Astrocyte (in vitro differentiated cells and primary cell): Measurements from ENCODE around the gene NIPBL. TPM values are rescaled to one million over a fixed set of nuclear protein-coding genes. Genes with fewer than 3 reads are reported as not detected.
A peak's percentile ranks its signal among the peaks of the same experiment; 100 is the strongest.

ENCODE experiments used
- DNase-seq: peaks from one replicate; pipeline ENCODE4 v3.0.0-alpha.2; 2010; ENCODE audit warnings: low read depth
- FAIRE-seq: peaks from 2 replicates; lab custom pipeline; 2011; peaks lifted over from hg19 to GRCh38; lab: Jason Lieb, UNC
- H2AFZ ChIP-seq: 2 replicates; pipeline ENCODE4 v1.6.0; 2012; ENCODE audit warnings: low read depth, low read length, inconsistent platforms
- H3K27ac ChIP-seq: 2 replicates; pipeline ENCODE4 v1.5.1; 2011; ENCODE audit warnings: low read depth, low read length, inconsistent platforms
- H3K27me3 ChIP-seq: 2 replicates; pipeline ENCODE4 v1.6.0; 2011; ENCODE audit warnings: low read length, inconsistent platforms; ENCODE audit not compliant: insufficient read depth
- H3K36me3 ChIP-seq: 2 replicates; pipeline ENCODE4 v1.5.1; 2011; ENCODE audit warnings: low read length, inconsistent platforms; ENCODE audit not compliant: insufficient read depth
- H3K4me1 ChIP-seq: 2 replicates; pipeline ENCODE4 v1.5.1; 2011; ENCODE audit warnings: low read length, inconsistent platforms; ENCODE audit not compliant: insufficient read depth
- H3K4me2 ChIP-seq: 2 replicates; pipeline ENCODE4 v1.6.0; 2012; ENCODE audit warnings: low read length, inconsistent platforms
- H3K4me3 ChIP-seq: 2 replicates; pipeline ENCODE4 v1.5.1; 2011; ENCODE audit warnings: low read depth, mild to moderate bottlenecking, low read length, inconsistent platforms; ENCODE audit not compliant: insufficient read depth
- H3K79me2 ChIP-seq: 2 replicates; pipeline ENCODE4 v1.6.0; 2012; ENCODE audit warnings: mild to moderate bottlenecking, low read length, inconsistent platforms; ENCODE audit not compliant: insufficient read depth
- H3K9ac ChIP-seq: 2 replicates; pipeline ENCODE4 v1.6.0; 2012; ENCODE audit warnings: mild to moderate bottlenecking, low read length, inconsistent platforms
- H3K9me3 ChIP-seq: 2 replicates; pipeline ENCODE4 v1.5.1; 2012; ENCODE audit warnings: low read depth, mild to moderate bottlenecking, low read length, inconsistent platforms; ENCODE audit not compliant: insufficient read depth
- H4K20me1 ChIP-seq: 2 replicates; pipeline ENCODE4 v1.6.0; 2012; ENCODE audit warnings: low read length, inconsistent platforms; ENCODE audit not compliant: insufficient read depth
- H3K27ac Mint-ChIP-seq: one replicate; pipeline ENCODE4 v1.8.0; 2021; ENCODE audit warnings: mild to moderate bottlenecking, mixed read lengths; ENCODE audit not compliant: unreplicated experiment
- H3K27me3 Mint-ChIP-seq: one replicate; pipeline ENCODE4 v1.8.0; 2021; ENCODE audit warnings: low read depth, mixed read lengths; ENCODE audit not compliant: unreplicated experiment
- H3K36me3 Mint-ChIP-seq: one replicate; pipeline ENCODE4 v1.8.0; 2021; ENCODE audit warnings: low read depth, mixed read lengths; ENCODE audit not compliant: unreplicated experiment
- H3K4me1 Mint-ChIP-seq: one replicate; pipeline ENCODE4 v1.8.0; 2021; ENCODE audit warnings: low read depth, mixed read lengths; ENCODE audit not compliant: unreplicated experiment
- H3K4me3 Mint-ChIP-seq: one replicate; pipeline ENCODE4 v1.8.0; 2021; ENCODE audit warnings: mild to moderate bottlenecking, moderate library complexity, mixed read lengths; ENCODE audit not compliant: unreplicated experiment
- H3K9me3 Mint-ChIP-seq: one replicate; pipeline ENCODE4 v1.8.0; 2021; ENCODE audit warnings: mild to moderate bottlenecking, mixed read lengths; ENCODE audit not compliant: unreplicated experiment
- CTCF ChIP-seq: IDR thresholded peaks from 2 replicates; pipeline ENCODE4 v1.5.1; 2011; ENCODE audit warnings: low read depth, mild to moderate bottlenecking, inconsistent platforms, low read length, moderate library complexity; ENCODE audit not compliant: insufficient read depth
- EZH2 ChIP-seq: IDR thresholded peaks from 2 replicates; pipeline ENCODE4 v1.6.1; 2012; ENCODE audit warnings: mild to moderate bottlenecking, low read length, inconsistent platforms; ENCODE audit not compliant: insufficient read depth
- total RNA-seq: library from RNA; stranded (reverse); gene quantifications from 2 replicates; pipeline ENCODE4 v1.2.1, GENCODE V29; 2021

The NIPBL gene
- total RNA-seq, 1 donor from 2014 or later, result 45.3 TPM

GRCh38 chr5:37071901-37072581, 195.5 kb downstream of the NIPBL start:
- Histone ChIP-seq H3K4me1 (peaks cover 16% of the 10 kb centered on the region), H3K4me2 (peak overlapping the region; percentile 56), H2AFZ (no peak overlapping the region), H3K9me3 (no peaks in the 10 kb centered on the region), H3K27ac (peak overlapping the region; percentile 53), H3K9ac (no peak overlapping the region), H3K36me3 (no peaks in the 10 kb centered on the region), H3K79me2 (no peaks in the 10 kb centered on the region), H3K27me3 (no peaks in the 10 kb centered on the region), H4K20me1 (no peaks in the 10 kb centered on the region), H3K4me3 (no peak overlapping the region)
- H3K4me3 Mint-ChIP-seq, result no peak overlapping the region
- no peaks in the 10 kb centered on the region for H3K36me3 Mint-ChIP-seq
- peak; percentile 5 for FAIRE-seq
- no peaks in the 10 kb centered on the region for H3K9me3 Mint-ChIP-seq
- no peaks in the 10 kb centered on the region for H3K4me1 Mint-ChIP-seq
- TF ChIP-seq EZH2, result no peak
- TF ChIP-seq CTCF, result no peak
- no peaks in the 10 kb centered on the region for H3K27me3 Mint-ChIP-seq
- DNase-seq, result peak; percentile 95
- no peak overlapping the region for H3K27ac Mint-ChIP-seq

GRCh38 chr5:37075399-37075950, 198.9 kb downstream of the NIPBL start:
- Mint-ChIP-seq H3K27me3 (no peaks in the 10 kb centered on the region), H3K9me3 (no peaks in the 10 kb centered on the region)

More at GRCh38 chr5:37075399-37075950, 198.9 kb downstream of the NIPBL start:
- H3K27ac ChIP-seq, result no peak overlapping the region
- no peak overlapping the region for H3K9ac ChIP-seq
- H3K4me2 ChIP-seq, result no peak overlapping the region
- H3K79me2 ChIP-seq, result no peaks in the 10 kb centered on the region
- H4K20me1 ChIP-seq, result no peaks in the 10 kb centered on the region
- H3K27me3 ChIP-seq, result no peaks in the 10 kb centered on the region
- H3K4me3 Mint-ChIP-seq, result no peak overlapping the region
- H3K27ac Mint-ChIP-seq, result no peak overlapping the region
- peaks cover 16% of the 10 kb centered on the region for H3K4me1 ChIP-seq
- no peak for FAIRE-seq
- H3K4me3 ChIP-seq, result no peak overlapping the region
- peaks cover 11% of the 10 kb centered on the region for H3K36me3 Mint-ChIP-seq
- H2AFZ ChIP-seq, result no peak overlapping the region
- H3K9me3 ChIP-seq, result no peaks in the 10 kb centered on the region
- H3K4me1 Mint-ChIP-seq, result no peaks in the 10 kb centered on the region
- TF ChIP-seq CTCF, result no peak
- TF ChIP-seq EZH2, result no peak
- peak; percentile 27 for DNase-seq
- peaks cover 8% of the 10 kb centered on the region for H3K36me3 ChIP-seq
